Left ventricle myocardium inferior (tissue), 1 donor: Measurements from ENCODE around the gene MED12L. TPM values are rescaled to one million over a fixed set of nuclear protein-coding genes. Genes with fewer than 3 reads are reported as not detected.

Source experiments
- DNase-seq: peaks from one replicate; pipeline ENCODE4 v3.0.0-alpha.2; 2020
- H3K27ac ChIP-seq: fragments of 200-600 bp; replicated peaks from 2 replicates; pipeline ENCODE4 v1.8.0; 2021
- H3K27me3 ChIP-seq: fragments of 200-600 bp; 2 replicates; pipeline ENCODE4 v1.8.0; 2021; ENCODE audit warnings: low read depth
- H3K36me3 ChIP-seq: fragments of 200-600 bp; 2 replicates; pipeline ENCODE4 v1.8.0; 2021
- H3K4me1 ChIP-seq: fragments of 200-600 bp; 2 replicates; pipeline ENCODE4 v1.8.0; 2021
- H3K4me3 ChIP-seq: fragments of 200-600 bp; 2 replicates; pipeline ENCODE4 v1.8.0; 2021; ENCODE audit warnings: mild to moderate bottlenecking, moderate library complexity
- H3K9me3 ChIP-seq: fragments of 200-600 bp; replicated peaks from 2 replicates; pipeline ENCODE4 v1.8.0; 2021
- CTCF ChIP-seq: fragments of 200-600 bp; IDR thresholded peaks from 2 replicates; pipeline ENCODE4 v1.8.0; 2021; ENCODE audit warnings: antibody characterized with exemption, mild to moderate bottlenecking, borderline replicate concordance
- intact Hi-C: fragments of 100-400 bp; cut with micrococcal nuclease; formaldehyde crosslinking; loops from one replicate; pipeline ENCODE4 v1.11.0; 2022
- total RNA-seq: library from RNA; stranded (reverse); fragmentation: NEBNext Ultra II Directional; extraction: Animal tissue kit (Norgen Biotek cat#: 25700); gene quantifications from one replicate; pipeline ENCODE4 v1.2.1, GENCODE V29; 2021
- donor health status: DM: no; HTN: yes; CAD: no; lungs with severe emphysema.

The MED12L gene
- total RNA-seq, 1 donor from 2014 or later, result 0.82 TPM

GRCh38 chr3:151477591-151478334, 392.3 kb downstream of the MED12L start:
- peaks cover 4% of the 10 kb centered on the region for H3K4me1 ChIP-seq
- peaks cover 14% of the 10 kb centered on the region for H3K9me3 ChIP-seq
- DNase-seq, result no peak
- no peaks in the 10 kb centered on the region for H3K27me3 ChIP-seq
- H3K4me3 ChIP-seq, result no peak overlapping the region
- no peaks in the 10 kb centered on the region for H3K36me3 ChIP-seq
- intact Hi-C loops, result no loop called here
- H3K27ac ChIP-seq, result no peak overlapping the region
- TF ChIP-seq CTCF, result no peak

- no peak overlapping the region for H3K4me3 ChIP-seq
- intact Hi-C loops, result no loop called here
- no peak for TF ChIP-seq CTCF
- no peak overlapping the region for H3K27ac ChIP-seq
- H3K4me1 ChIP-seq, result peaks cover 4% of the 10 kb centered on the region
- peaks cover 19% of the 10 kb centered on the region for H3K9me3 ChIP-seq
- no peaks in the 10 kb centered on the region for H3K27me3 ChIP-seq
- DNase-seq, result no peak
- H3K36me3 ChIP-seq, result no peaks in the 10 kb centered on the region
Measured at GRCh38 chr3:151478335-151478697, 392.9 kb downstream of the MED12L start.

- no peak overlapping the region for H3K4me3 ChIP-seq
- no peak for DNase-seq
- no peak overlapping the region for H3K27ac ChIP-seq
- H3K4me1 ChIP-seq, result peaks cover 4% of the 10 kb centered on the region
- no peaks in the 10 kb centered on the region for H3K27me3 ChIP-seq
- no peaks in the 10 kb centered on the region for H3K36me3 ChIP-seq
- no peak for TF ChIP-seq CTCF
- intact Hi-C loops, result no loop called here
- H3K9me3 ChIP-seq, result peaks cover 22% of the 10 kb centered on the region
Measured at GRCh38 chr3:151479452-151479851, 394.0 kb downstream of the MED12L start.

- Histone ChIP-seq H3K27me3 (no peaks in the 10 kb centered on the region), H3K9me3 (peaks cover 26% of the 10 kb centered on the region), H3K27ac (no peak overlapping the region), H3K36me3 (no peaks in the 10 kb centered on the region), H3K4me3 (no peak overlapping the region), H3K4me1 (peaks cover 4% of the 10 kb centered on the region)
- intact Hi-C loops, result no loop called here
- no peak for DNase-seq
- no peak for TF ChIP-seq CTCF
Measured at GRCh38 chr3:151480492-151480891, 395.0 kb downstream of the MED12L start.

GRCh38 chr3:151483488-151483887, 398.0 kb downstream of the MED12L start:
- no peak for TF ChIP-seq CTCF

More at GRCh38 chr3:151483488-151483887, 398.0 kb downstream of the MED12L start:
- H3K27ac ChIP-seq, result no peak overlapping the region
- DNase-seq, result no peak
- H3K4me3 ChIP-seq, result no peak overlapping the region
- peaks cover 27% of the 10 kb centered on the region for H3K9me3 ChIP-seq
- no peaks in the 10 kb centered on the region for H3K36me3 ChIP-seq
- H3K4me1 ChIP-seq, result no peaks in the 10 kb centered on the region
- no peaks in the 10 kb centered on the region for H3K27me3 ChIP-seq
- intact Hi-C loops, result no loop called here
